Activated CD4-positive, alpha-beta T cell treated with anti-CD3 and anti-CD28 coated beads for 48 hours (primary cell): ENCODE results near the gene MTPN.

Experiments
- DNase-seq: peaks from one replicate; pipeline ENCODE4 v3.0.0-alpha.2; 2020

MTPN gene

GRCh38 chr7:135977007-135977741, at the start of gene MTPN:
MTPN (minus strand) TSS chr7:135977359; CDS start chr7:135977100, 259 bp downstream.
- peak; percentile 98 for DNase-seq

- no peak for DNase-seq
Measured at GRCh38 chr7:136026209-136026608, 49.0 kb upstream of the MTPN start.

GRCh38 chr7:136023134-136023869, 46.1 kb upstream of the MTPN start:
- DNase-seq = no peak

GRCh38 chr7:136020556-136020955, 43.4 kb upstream of the MTPN start:
- no peak for DNase-seq

- peak; percentile 12 for DNase-seq
Measured at GRCh38 chr7:136018104-136018503, 40.9 kb upstream of the MTPN start.

GRCh38 chr7:136016649-136017395, 39.7 kb upstream of the MTPN start:
- peak; percentile 9 for DNase-seq

GRCh38 chr7:136015638-136016037, 38.5 kb upstream of the MTPN start:
- no peak for DNase-seq

GRCh38 chr7:136014659-136015058, 37.5 kb upstream of the MTPN start:
- no peak for DNase-seq

GRCh38 chr7:136012238-136012637, 35.1 kb upstream of the MTPN start:
- no peak for DNase-seq

GRCh38 chr7:136009488-136010079, 32.4 kb upstream of the MTPN start:
- DNase-seq = no peak

GRCh38 chr7:136006208-136006607, 29.0 kb upstream of the MTPN start:
- DNase-seq = no peak

- no peak for DNase-seq
Measured at GRCh38 chr7:136004083-136004482, 26.9 kb upstream of the MTPN start.

- DNase-seq = no peak
Measured at GRCh38 chr7:136002802-136003201, 25.6 kb upstream of the MTPN start.

- DNase-seq = no peak
Measured at GRCh38 chr7:136000288-136000913, 23.2 kb upstream of the MTPN start.

- no peak for DNase-seq
Measured at GRCh38 chr7:135998081-135998480, 20.9 kb upstream of the MTPN start.

- DNase-seq = no peak
Measured at GRCh38 chr7:135995748-135996147, 18.6 kb upstream of the MTPN start.

GRCh38 chr7:135994466-135995205, 17.5 kb upstream of the MTPN start:
- peak; percentile 38 for DNase-seq

- no peak for DNase-seq
Measured at GRCh38 chr7:135993950-135994349, 16.8 kb upstream of the MTPN start.

- no peak for DNase-seq
Measured at GRCh38 chr7:135991906-135992305, 14.7 kb upstream of the MTPN start.

GRCh38 chr7:135991322-135991721, 14.2 kb upstream of the MTPN start:
- no peak for DNase-seq

- DNase-seq = no peak
Measured at GRCh38 chr7:135990258-135990657, 13.1 kb upstream of the MTPN start.
